CD4-positive, alpha-beta T cell treated with Interleukin-12 subunit alpha and Interleukin-12 subunit beta, for 1 hour (primary cell): ENCODE data around the gene ACSM2B.
"Not testable (repeated sequence)": the region's sequence is repeated elsewhere in the genome, so short reads cannot be mapped to it uniquely, and the experiment has no call there.

ENCODE experiments used
- DNase-seq: peaks from one replicate; pipeline ENCODE4 v3.0.0-alpha.2; 2020

ACSM2B gene

DNA sequence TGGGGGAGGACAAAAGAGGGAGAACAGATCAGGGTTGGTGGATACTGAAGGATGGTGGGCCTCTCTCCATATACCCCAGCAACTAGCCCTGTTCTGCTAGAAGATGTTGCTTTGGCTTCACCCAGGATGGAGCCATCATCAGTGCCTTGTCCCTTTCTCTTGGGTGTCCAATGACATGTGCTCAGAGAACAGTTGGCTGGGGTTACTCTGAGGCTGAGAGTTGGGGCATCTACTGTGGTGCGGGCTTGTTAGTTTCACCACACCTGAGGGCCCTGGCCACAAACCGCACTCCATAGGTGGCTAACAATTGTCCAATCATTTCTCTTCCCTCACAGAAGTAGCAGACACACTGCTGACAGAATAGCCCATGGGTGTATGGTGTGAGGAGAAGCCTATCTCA, 18.9 kb upstream of the ACSM2B start:
- DNase-seq, result not testable (repeated sequence)

DNA sequence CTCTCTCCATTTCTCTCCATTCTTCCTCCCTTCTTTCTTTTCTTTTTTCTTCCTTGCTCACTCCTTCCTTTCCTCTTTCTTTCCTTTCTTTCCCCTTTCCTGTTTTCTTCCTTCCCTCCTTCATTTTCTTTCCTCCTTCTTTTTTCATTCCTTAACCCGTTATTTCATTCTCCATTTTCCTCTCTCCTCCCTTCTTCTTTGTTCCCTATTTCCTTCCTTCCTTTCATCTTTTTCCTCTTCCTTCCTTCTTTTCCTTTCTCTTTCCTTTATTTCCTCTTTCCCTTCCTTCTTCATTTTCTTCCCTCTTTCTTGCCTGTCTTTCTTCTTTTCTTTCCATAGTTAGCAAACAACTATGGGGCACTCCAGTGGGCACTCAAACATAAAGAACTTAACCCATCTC, 16.6 kb upstream of the ACSM2B start:
- DNase-seq, result not testable (repeated sequence)

DNA sequence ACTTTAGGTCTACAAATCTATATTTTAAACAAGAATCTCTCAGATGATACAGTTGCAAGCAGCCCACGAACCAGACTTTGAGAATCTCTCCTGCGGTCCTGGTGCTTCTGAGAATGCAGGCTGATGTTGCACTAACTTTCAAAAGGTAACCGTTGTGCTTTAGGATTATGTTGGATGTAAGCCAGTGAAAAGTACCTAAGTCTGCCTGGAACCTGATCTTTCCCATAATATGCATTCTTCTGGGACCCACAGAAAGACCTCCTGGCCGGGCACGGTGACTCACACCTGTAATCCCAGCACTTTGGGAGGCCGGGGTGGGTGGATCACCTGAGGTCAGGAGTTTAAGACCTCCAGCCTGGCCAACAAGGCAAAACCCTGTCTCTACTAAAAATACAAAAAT, 13.3 kb upstream of the ACSM2B start:
- not testable (repeated sequence) for DNase-seq

DNA sequence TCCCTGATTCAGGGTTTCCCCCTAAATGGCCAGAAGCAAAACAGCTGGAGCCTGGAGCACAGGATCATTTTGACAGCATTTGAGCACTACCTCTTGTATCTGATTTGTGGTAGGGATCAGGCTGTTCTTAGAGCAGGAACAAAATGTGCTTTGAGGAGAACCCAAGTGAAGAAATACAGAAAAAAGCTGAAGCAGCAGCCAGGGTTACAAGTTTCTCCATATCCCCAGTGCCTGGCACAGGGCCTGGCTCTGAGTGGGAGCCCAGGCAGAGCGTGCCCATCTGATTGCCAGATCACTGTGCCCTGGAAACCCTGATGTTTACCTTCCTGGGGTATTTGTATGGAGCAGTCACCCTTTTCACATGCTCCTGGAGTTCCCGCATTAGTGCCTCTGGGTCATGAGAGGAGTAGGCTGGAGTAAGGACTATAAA, 11.5 kb upstream of the ACSM2B start:
- DNase-seq, result not testable (repeated sequence)

DNA sequence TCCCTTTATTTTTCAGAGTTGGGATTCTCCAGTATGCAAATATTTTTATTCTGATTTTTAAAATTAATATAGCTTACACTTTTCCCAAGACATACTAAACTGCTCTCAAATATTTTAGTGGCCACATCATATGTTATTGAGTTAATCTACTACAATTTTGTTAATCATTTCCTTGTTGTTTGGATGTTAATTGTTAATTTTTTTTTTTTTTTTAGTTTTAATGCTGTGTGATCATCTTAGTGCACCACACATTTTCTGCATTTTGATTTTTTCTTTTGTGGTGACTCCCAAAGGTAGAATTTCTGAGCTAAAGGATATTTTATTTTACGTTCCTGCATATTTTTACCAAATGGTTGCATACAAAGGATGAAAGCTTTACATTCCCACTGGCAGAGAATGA, 10.5 kb upstream of the ACSM2B start:
- DNase-seq, result not testable (repeated sequence)

DNA sequence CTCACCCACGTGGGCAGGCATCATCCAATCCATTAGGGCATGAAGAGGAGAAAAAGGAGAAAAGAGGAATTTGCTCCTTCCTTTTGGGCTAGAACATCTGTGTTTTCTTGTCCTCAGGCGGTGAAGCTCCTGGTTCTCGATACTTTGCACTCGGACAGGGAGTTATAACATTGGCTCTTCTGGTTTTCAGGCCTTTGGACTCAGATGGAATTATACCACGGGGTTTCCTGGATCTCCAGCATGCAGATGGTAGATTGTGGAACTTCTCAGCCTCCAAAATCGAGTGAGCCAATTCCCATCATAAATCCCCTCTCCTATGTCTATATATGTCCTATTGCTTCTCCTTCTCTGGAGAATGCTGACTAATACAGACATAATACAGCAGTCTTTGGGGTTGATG, 9.9 kb upstream of the ACSM2B start:
- DNase-seq, result not testable (repeated sequence)

DNA sequence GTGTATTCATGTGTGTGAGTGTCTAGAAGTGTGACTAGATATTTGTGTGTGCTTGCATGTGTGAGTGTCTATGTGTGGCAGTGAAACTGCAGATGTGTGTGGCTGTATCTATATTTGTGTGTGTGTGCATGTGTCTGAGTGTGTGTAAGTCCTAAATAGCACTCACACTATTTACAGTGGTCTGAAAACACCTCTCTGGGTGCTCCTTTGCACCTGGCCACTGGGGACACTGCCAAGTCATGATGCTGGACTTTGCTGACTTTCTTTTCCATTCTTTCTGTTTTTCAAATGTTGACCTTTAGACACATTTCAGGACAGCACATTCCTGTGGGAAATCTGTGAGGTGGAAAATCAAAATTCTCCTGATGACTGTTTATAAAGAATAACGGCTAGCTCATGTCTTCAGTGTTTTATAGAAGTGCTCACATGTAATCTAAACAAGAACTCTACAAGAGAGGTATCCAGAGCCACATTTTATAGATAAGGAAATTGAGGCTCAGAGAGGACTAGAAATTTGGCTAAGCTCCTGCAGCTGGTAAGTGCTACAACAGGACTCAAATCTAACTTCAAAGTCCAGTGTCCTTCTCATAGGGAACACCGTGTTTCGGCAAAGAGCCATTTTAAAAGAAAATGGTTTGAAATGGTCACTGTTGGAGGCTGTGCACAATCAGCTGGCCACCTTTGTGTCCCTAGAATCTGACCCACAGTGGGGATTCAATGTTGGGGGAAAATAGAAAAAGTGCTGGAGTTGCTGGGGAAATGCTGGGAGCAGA, 4.5 kb upstream of the ACSM2B start:
- not testable (repeated sequence) for DNase-seq

DNA sequence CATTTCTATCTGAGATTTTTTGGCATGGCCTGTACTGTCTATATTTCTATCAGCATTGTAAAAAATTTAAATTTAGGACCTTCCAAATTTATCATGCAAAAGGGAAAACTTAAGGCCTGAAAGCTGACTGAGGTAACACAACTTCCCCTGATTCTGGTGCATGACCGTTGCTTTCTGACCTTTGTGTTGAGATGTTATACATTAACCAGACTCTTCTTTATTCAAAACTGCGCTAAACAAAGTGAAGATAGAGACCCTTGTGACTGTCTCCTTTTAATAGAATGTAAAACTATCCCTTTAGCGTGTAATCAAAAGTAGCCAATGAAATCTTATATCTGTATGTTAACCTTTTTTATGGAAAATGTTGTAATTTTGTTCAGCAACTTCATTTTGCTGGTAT, 1.9 kb upstream of the ACSM2B start:
- DNase-seq, result not testable (repeated sequence)

DNA sequence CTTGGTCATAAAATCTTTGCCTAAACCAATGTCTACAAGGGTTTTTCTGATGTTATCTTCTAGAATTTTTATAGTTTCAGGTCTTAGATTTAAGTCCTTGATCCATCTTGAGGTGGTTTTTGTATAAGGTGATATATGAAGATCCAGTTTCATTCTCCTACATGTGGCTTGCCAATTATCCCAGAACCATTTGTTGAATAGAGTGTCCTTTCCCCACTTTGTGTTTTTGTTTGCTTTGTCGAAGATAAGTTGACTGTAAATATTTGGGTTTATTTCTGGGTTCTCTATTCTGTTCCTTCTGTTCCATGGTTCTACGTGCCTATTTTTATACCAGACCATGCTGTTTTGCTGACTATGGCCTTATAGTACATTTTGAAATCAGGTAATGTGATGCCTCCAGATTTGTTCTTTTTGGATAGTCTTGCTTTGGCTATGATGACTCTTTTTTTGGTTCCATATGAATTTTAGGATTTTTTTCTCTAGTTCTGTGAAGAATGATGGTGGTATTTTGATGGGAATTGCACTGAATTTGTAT, 7.0 kb downstream of the ACSM2B start:
- DNase-seq, result not testable (repeated sequence)

DNA sequence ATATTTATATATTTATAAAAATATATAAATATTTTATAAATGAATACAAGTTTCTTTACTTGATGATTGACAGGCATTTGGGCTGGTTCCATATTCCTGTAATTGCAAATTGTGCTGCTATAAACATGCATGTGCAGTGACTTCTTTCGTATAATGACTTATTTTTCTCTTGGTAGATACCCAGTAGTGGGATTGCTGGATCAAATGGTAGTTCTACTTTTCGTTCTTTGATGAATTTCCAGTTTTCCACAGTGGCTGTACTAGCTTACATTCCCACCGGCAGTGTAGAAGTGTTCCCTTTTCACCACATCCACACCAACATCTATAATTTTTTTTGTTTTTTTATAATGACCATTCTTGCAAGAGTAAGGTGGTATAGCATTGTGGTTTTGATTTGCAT, 7.8 kb downstream of the ACSM2B start:
- no peak for DNase-seq

DNA sequence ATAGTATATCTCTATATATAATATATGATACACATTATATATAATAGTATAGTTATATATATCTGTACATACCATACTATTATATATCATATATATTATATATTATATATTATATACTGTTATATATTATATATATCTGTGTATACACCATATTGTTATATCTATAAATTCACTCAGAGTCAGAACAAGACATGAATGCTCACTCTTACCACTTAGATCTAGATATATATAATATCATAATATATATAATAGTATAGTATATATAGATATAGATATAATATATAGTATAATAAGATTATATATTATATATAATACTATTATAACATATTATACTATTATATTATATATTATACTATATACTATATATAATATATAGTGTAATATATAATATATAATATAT, 9.3 kb downstream of the ACSM2B start:
- DNase-seq, result no peak

DNA sequence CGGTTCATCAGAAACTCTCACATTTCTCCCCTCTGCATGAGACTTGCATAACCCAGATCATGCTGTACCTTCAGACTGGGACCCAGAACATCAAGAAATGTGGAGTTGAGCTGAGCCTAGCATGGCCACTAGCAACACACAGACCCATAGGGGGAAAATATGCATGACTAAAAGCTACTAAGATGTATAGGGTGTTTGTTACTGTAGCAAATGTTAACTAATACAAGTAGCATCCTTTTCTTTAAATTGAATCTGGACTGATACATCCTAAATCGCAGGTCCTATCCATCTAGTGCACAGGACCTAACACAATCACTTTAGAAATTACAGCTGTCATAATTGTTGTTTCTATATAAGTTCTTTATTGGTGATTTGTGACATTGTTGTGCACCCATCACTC, 10.8 kb downstream of the ACSM2B start:
- DNase-seq, result not testable (repeated sequence)

DNA sequence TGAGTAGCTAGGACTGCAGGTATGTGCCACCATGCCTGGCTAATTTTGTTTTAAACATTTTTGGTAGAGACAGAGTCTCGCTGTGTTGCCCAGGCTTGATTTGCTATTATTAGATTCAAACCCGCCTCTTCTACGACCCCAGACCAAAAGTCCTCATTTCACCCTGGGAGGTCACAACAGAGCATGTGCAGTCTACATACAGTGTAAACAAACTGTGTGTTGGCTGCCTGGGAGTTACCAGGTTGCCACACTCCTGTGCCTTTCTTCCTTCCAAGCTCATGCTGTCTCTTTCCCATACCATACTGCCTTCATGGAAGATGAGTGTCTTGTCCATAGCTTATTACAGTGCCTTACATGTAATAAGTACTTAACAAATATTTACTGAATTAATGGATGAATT, 11.9 kb downstream of the ACSM2B start:
- DNase-seq, result not testable (repeated sequence)

DNA sequence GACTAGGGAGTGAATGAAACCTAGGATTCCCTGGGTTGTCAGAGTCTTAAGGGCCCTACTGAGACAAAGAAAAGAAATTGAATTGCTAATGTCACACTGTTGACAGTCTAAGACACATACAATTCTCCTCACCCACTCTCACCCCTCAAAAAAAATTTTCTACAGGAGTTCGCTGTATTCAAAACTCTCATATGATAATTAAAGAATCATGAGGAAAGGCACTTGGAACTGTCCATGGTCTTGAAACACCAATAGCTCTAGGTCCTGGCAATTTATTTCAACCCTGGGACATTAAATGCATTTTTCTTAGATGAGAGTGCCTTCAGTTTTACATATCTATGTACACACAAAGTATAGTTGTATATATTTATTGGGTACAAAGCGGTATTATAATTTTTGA, 20.5 kb downstream of the ACSM2B start:
- not testable (repeated sequence) for DNase-seq

DNA sequence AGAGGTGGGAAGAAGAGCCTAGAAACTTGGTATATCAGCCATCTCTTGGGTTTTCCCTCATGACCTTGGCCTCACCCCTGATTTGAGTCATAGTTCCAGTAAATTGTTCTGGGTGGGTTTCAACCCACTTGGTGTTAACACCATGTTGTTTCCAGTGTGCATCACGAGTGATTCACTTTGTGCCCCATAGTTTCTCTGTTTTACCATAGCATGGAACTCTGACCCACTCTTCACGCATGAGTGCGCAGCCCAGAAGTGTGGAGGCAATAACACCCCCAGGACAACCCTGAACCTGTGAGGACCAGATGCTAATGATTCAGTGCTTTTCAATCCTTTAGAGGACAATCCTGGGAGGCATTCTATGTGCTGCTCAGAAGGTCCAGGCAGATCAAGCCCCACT, 21.5 kb downstream of the ACSM2B start:
- not testable (repeated sequence) for DNase-seq

DNA sequence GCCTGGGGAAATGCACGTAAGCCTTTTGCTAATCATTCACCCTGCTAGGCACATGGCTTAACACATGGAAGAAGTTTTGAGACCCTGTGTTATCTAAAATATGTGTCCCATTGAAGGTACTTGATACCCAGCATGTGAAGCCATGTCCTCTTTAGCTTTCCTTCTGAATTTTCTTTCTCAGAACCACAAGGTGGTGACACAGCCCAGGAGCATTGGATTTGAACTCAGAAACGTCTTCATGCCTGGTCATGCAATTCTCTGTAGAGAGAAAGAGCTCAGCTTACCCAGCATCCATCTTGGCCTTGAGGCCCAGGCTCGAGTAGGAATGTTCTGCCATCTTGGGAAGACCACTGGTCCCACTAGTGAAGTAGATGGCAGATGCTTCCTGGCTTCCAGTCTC, 22.7 kb downstream of the ACSM2B start:
- DNase-seq, result not testable (repeated sequence)

DNA sequence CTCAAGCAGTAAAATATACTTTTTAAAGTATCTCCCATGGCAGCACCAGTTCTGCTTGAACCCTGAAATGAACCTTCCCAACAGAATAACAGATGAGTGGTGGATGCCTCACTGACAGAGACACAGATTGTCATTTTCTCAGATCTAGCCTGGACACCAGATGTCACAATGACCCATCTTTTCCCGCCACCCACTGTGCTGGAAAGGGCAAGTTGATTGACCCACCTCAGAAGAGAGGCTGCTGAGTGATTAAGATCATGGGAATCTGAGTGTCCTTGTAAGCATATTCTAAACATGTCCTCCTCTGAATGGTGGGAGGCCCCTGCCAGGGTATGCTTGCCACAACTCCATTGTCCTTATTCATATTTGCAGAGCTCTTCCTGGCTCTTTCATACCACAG, 29.2 kb downstream of the ACSM2B start:
- DNase-seq, result not testable (repeated sequence)

DNA sequence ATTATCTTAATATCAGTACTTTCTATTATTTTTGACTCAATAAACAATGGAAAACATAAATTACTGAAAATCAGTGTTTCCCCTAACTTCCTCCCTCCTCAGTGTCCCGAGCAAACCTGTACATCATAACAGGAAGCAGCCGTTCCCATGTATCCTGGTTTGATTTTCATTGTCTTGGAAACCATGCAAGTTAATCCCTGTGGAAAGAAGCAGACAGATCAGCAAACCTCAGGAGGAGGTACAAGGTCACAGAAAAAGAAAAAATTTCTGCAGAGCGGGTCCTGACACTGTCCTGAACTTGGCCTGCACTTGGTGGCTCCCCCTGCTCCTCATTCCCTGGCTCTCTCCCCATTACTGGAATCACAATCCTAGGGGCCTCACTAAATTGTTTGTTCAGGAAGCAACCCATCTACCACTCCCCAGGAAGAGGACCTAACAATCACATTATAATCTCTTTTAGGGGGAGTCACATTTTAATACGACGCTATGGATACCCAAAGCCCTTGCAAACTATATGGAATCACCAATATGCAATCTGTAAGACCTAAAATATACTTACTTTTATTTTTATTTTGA, 29.8 kb downstream of the ACSM2B start:
- not testable (repeated sequence) for DNase-seq

DNA sequence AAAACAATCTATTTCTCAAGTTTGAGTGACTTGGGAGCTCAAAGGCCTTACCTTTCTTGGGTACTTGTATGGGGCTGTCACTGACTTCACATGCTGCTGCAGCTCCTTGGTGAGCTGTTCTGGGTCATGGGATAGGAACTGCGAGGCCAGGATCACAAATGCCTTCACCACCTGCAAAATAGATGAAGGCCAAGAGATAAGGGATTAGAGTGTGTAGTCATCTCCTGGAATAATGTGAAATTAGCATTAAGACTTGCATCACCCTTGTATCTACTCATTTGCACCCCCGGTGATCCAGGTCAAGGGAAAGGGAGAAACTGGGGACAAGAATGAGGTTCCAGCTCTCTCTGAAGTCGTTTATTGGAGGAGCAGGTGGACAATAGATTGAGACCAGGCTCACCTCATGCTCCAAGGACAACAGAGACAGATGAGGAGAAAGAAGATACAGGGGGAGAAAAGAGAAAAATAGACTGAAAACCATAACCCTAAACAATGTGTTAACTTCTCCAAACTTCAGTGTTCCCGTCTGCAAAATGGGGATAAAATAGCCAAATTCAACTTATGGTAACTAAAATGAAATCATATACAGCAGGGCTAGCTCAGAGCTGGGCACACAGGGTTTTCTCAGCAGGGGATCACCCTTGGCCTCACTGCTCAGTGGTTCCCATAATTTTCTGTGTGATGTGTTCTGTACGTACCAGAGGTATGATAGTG, 35.4 kb downstream of the ACSM2B start:
- DNase-seq, result not testable (repeated sequence)

DNA sequence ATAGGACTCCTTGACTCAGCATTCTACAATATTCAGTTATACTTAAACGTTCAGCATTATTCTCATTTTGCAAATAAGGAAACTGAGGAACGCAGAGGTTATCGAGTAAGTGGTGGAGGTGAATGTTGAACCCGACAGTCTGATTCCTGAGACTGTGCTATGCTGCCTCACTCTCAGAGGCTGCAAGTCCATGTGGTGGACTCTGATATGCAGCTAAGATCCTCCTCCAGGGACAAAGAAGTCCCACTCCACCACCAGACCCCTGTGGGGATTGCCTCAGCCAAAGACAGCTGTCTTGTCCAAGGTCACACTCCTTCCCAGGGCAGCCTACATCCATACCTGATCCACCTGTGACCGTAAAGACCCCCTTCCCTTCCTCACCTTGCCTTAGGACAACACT, 37.5 kb downstream of the ACSM2B start:
- no peak for DNase-seq

DNA sequence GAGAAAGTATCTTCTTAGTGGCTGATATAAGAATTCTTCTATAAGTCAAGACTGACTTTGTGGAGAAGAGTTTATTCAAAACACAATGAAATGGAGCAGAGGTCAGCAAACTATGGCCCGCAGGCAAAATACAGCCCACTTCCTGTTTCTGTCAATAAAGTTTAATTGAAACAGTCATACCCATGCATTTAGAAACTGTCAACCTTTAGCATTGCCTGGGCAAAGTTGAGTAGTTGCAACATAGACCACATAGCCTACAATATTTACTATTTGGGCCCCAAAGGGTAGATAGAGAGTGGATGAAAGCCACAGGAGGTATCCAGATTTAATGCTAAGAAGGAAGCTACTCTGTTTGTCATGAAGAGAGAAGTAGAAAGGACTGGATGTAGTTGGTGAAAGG, 38.0 kb downstream of the ACSM2B start:
- DNase-seq, result no peak

DNA sequence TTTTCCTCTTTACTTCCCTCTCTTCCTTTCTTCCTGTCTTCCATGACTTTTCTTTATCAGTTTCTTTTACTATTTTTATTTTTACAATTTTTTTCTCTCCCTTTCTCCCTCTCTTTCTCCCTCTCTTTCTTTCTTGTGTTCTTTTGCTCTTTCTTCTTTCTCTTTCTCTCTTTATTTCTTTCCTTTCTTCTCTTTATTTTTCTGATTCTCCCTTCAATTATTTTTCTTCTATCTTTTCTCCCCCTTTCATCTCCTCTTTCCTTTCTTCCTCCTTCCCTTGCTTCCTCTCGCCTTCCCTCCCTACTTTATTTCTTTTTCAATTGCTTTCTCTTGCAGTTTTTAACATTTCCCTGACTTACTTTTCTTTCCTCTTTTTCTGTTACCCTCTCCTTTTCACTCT, 39.5 kb downstream of the ACSM2B start:
- DNase-seq, result not testable (repeated sequence)

DNA sequence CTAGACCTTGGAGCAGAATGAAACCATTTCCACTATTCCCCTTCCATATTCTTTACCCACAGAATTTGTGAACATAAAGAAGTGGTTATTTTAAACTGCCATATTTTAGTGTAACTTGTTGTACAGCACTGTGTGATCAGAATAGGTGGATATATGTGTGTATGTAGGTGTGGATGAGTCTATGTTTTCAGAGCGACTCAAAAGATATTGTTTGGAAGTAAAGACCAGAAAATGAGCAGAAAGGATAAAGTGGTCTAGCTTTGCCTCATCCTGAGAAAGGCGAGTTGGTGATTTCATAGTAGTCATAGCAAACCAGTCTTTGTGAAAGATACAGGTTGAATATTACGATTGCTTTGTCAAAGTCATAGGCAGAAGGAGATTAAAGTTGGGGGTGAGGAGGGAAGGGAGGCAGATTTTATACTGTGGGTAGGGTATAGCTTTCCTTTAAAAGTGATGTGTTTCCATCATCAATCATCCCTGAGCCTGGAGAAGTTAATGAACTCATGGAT, 43.8 kb downstream of the ACSM2B start:
- not testable (repeated sequence) for DNase-seq
